Measurements from ENCODE around the gene TNRC18.

The TNRC18 gene

GRCh38 chr7:5439572-5440496, 16.2 kb upstream of the TNRC18 start:
- H3K9ac ChIP-seq (ENCODE audit: insufficient read length, low read depth): no peak overlapping the region
- no peak for TF ChIP-seq YY1 (IDR thresholded peaks at IDR 0.05; ENCODE audit: insufficient read depth, insufficient read length)
- no peak for TF ChIP-seq ZNF274 (IDR thresholded peaks at IDR 0.05; ENCODE audit: low read depth, low read length)
- no peak for TF ChIP-seq SUZ12 (IDR thresholded peaks at IDR 0.05; ENCODE audit: extremely low read depth, insufficient read depth, insufficient read length)
- peaks cover 13% of the 10 kb centered on the region for H3K9me3 ChIP-seq (ENCODE audit: insufficient read depth, low read length)
- H3K4me3 ChIP-seq (ENCODE audit: insufficient read length, low read depth): no peak overlapping the region
- H3K36me3 ChIP-seq (ENCODE audit: insufficient read depth, insufficient read length, low read length): no peaks in the 10 kb centered on the region
- peaks cover 10% of the 10 kb centered on the region for H3K4me1 ChIP-seq (ENCODE audit: insufficient read depth, insufficient read length)
- H3K27me3 ChIP-seq (ENCODE audit: insufficient read depth, insufficient read length): no peaks in the 10 kb centered on the region
- no peak for DNase-seq (ENCODE audit: low read depth, low spot score)

DNA sequence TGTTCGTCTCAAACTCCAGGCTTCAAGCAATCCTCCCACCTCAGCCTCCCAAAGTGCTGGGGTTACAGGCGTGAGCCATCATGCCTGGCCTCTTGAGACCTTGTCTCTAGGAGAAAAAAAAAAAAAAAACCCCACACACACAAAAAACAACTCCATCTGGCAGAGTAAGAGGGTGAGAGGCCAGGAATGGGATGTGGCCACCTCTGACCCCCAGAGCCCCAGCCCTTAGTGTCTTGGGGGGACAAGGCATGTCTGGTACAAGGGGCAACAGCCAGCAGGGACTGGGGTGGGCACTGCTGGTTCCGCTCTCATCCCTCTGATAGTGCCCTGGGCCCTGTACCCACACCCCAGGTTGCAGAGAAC, 15.6 kb upstream of the TNRC18 start:
- H3K9me3 ChIP-seq (ENCODE audit: insufficient read depth, low read length): peaks cover 13% of the 10 kb centered on the region
- no peaks in the 10 kb centered on the region for H3K36me3 ChIP-seq (ENCODE audit: insufficient read depth, insufficient read length, low read length)
- H3K9ac ChIP-seq (ENCODE audit: insufficient read length, low read depth): no peak overlapping the region
- peaks cover 10% of the 10 kb centered on the region for H3K4me1 ChIP-seq (ENCODE audit: insufficient read depth, insufficient read length)
- no peak overlapping the region for H3K4me3 ChIP-seq (ENCODE audit: insufficient read length, low read depth)
- peaks cover 5% of the 10 kb centered on the region for H3K27me3 ChIP-seq (ENCODE audit: insufficient read depth, insufficient read length)
- TF ChIP-seq ZNF274 (IDR thresholded peaks at IDR 0.05; ENCODE audit: low read depth, low read length) (no peak), YY1 (IDR thresholded peaks at IDR 0.05; ENCODE audit: insufficient read depth, insufficient read length) (no peak), SUZ12 (IDR thresholded peaks at IDR 0.05; ENCODE audit: extremely low read depth, insufficient read depth, insufficient read length) (no peak)
- no peak for DNase-seq (ENCODE audit: low read depth, low spot score)

- Histone ChIP-seq H3K27me3 (ENCODE audit: insufficient read depth, insufficient read length) (peaks cover 9% of the 10 kb centered on the region), H3K9ac (ENCODE audit: insufficient read length, low read depth) (no peak overlapping the region), H3K4me1 (ENCODE audit: insufficient read depth, insufficient read length) (peaks cover 3% of the 10 kb centered on the region), H3K9me3 (ENCODE audit: insufficient read depth, low read length) (peaks cover 19% of the 10 kb centered on the region), H3K4me3 (ENCODE audit: insufficient read length, low read depth) (no peak overlapping the region), H3K36me3 (ENCODE audit: insufficient read depth, insufficient read length, low read length) (no peaks in the 10 kb centered on the region)
- no peak for TF ChIP-seq YY1 (IDR thresholded peaks at IDR 0.05; ENCODE audit: insufficient read depth, insufficient read length)
- TF ChIP-seq SUZ12 (IDR thresholded peaks at IDR 0.05; ENCODE audit: extremely low read depth, insufficient read depth, insufficient read length): no peak
- no peak for TF ChIP-seq ZNF274 (IDR thresholded peaks at IDR 0.05; ENCODE audit: low read depth, low read length)
- DNase-seq (ENCODE audit: low read depth, low spot score): no peak
Measured at GRCh38 chr7:5437987-5438386, 14.4 kb upstream of the TNRC18 start.

GRCh38 chr7:5437348-5437892, 13.8 kb upstream of the TNRC18 start:
- Histone ChIP-seq H3K36me3 (ENCODE audit: insufficient read depth, insufficient read length, low read length) (no peaks in the 10 kb centered on the region), H3K4me3 (ENCODE audit: insufficient read length, low read depth) (no peak overlapping the region), H3K9me3 (ENCODE audit: insufficient read depth, low read length) (peaks cover 23% of the 10 kb centered on the region), H3K9ac (ENCODE audit: insufficient read length, low read depth) (no peak overlapping the region), H3K4me1 (ENCODE audit: insufficient read depth, insufficient read length) (peaks cover 3% of the 10 kb centered on the region), H3K27me3 (ENCODE audit: insufficient read depth, insufficient read length) (peaks cover 15% of the 10 kb centered on the region)
- no peak for DNase-seq (ENCODE audit: low read depth, low spot score)
- TF ChIP-seq SUZ12 (IDR thresholded peaks at IDR 0.05; ENCODE audit: extremely low read depth, insufficient read depth, insufficient read length) (no peak), ZNF274 (IDR thresholded peaks at IDR 0.05; ENCODE audit: low read depth, low read length) (no peak), YY1 (IDR thresholded peaks at IDR 0.05; ENCODE audit: insufficient read depth, insufficient read length) (no peak)

DNA sequence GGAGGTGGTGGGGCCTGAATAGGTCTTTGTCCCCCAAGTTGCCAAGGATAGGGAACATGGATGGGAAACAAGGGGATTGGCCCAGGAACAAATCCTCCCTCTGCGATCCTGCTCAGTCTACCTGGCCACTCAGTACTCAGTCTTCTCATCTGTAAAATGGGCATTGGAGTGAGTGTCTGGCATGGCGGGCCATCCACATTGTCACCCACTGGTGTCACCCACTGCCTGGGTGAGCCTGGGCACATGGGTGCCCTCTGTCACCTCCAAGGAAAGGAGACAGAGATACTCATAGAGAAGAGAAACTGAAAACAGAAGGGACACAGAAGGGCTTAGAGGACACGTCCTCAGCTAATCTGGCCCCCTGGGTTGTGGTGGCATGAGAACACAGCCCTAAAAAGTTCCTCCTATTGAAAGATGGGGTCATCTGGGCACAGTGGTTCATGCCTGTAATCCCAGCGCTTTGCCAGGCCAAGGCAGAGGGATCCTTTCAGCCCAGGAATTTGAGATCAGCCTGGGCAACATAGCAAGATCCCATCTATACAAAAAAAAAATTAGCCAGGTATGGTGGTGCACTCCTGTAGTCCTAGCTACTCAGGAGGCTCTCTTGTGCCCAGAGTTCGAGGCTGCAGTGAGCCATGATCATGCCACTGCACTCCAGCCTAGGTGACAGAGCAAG, 12.5 kb upstream of the TNRC18 start:
- Histone ChIP-seq H3K4me3 (ENCODE audit: insufficient read length, low read depth) (no peak overlapping the region), H3K36me3 (ENCODE audit: insufficient read depth, insufficient read length, low read length) (no peaks in the 10 kb centered on the region), H3K9ac (ENCODE audit: insufficient read length, low read depth) (no peak overlapping the region), H3K9me3 (ENCODE audit: insufficient read depth, low read length) (peaks cover 23% of the 10 kb centered on the region), H3K27me3 (ENCODE audit: insufficient read depth, insufficient read length) (peaks cover 27% of the 10 kb centered on the region), H3K4me1 (ENCODE audit: insufficient read depth, insufficient read length) (peaks cover 3% of the 10 kb centered on the region)
- TF ChIP-seq YY1 (IDR thresholded peaks at IDR 0.05; ENCODE audit: insufficient read depth, insufficient read length) (no peak), SUZ12 (IDR thresholded peaks at IDR 0.05; ENCODE audit: extremely low read depth, insufficient read depth, insufficient read length) (no peak), ZNF274 (IDR thresholded peaks at IDR 0.05; ENCODE audit: low read depth, low read length) (no peak)
- DNase-seq (ENCODE audit: low read depth, low spot score): no peak

- no peak for DNase-seq (ENCODE audit: low read depth, low spot score)
- Histone ChIP-seq H3K9ac (ENCODE audit: insufficient read length, low read depth) (no peak overlapping the region), H3K27me3 (ENCODE audit: insufficient read depth, insufficient read length) (peaks cover 34% of the 10 kb centered on the region), H3K36me3 (ENCODE audit: insufficient read depth, insufficient read length, low read length) (no peaks in the 10 kb centered on the region), H3K4me3 (ENCODE audit: insufficient read length, low read depth) (no peak overlapping the region), H3K9me3 (ENCODE audit: insufficient read depth, low read length) (peaks cover 23% of the 10 kb centered on the region), H3K4me1 (ENCODE audit: insufficient read depth, insufficient read length) (peaks cover 6% of the 10 kb centered on the region)
- TF ChIP-seq YY1 (IDR thresholded peaks at IDR 0.05; ENCODE audit: insufficient read depth, insufficient read length): no peak
- no peak for TF ChIP-seq SUZ12 (IDR thresholded peaks at IDR 0.05; ENCODE audit: extremely low read depth, insufficient read depth, insufficient read length)
- no peak for TF ChIP-seq ZNF274 (IDR thresholded peaks at IDR 0.05; ENCODE audit: low read depth, low read length)
Measured at GRCh38 chr7:5435291-5436002, 11.8 kb upstream of the TNRC18 start.

Data from NT2/D1 (cell line).